ENCODE results near the gene SRXN1.
A peak's percentile ranks its signal among the peaks of the same experiment; 100 is the strongest.
"Not testable (repeated sequence)": the region's sequence is repeated elsewhere in the genome, so short reads cannot be mapped to it uniquely, and the experiment has no call there.

SRXN1 gene

GRCh38 chr20:653110-653589, at the start of gene SRXN1:
TSS of gene SRXN1 (minus strand) at chr20:653200. CDS start at chr20:653185, 15 bp downstream.
- H3K9ac ChIP-seq (ENCODE audit: low read length) = peak within 1 kb of the TSS; percentile 89
- H3K36me3 ChIP-seq (ENCODE audit: control insufficient read depth, insufficient read depth, low read length) = peaks cover 28% of the 10 kb centered on the region
- H3K4me3 ChIP-seq (ENCODE audit: low read depth, low read length) = peak within 1 kb of the TSS; percentile 86
- H3K9me3 ChIP-seq (ENCODE audit: control insufficient read depth, insufficient read depth, low read depth, low read length) = no peaks in the 10 kb centered on the region
- H3K27me3 ChIP-seq (ENCODE audit: control insufficient read depth, insufficient read depth, low read length) = peaks cover 4% of the 10 kb centered on the region; the same call in 1 of the 2 replicates
- peaks cover 38% of the 10 kb centered on the region for H3K4me1 ChIP-seq (ENCODE audit: control insufficient read depth, insufficient read depth, low read length)
- peak within 1 kb of the TSS; percentile 49; the same call in 1 of the 2 replicates for H3K27ac ChIP-seq (ENCODE audit: low read depth, low read length)

GRCh38 chr20:701401-702129, 48.6 kb upstream of the SRXN1 start:
- H3K36me3 ChIP-seq (ENCODE audit: control insufficient read depth, insufficient read depth, low read length) = no peaks in the 10 kb centered on the region
- H3K9ac ChIP-seq (ENCODE audit: low read length) = no peak overlapping the region
- no peaks in the 10 kb centered on the region for H3K27me3 ChIP-seq (ENCODE audit: control insufficient read depth, insufficient read depth, low read length)
- H3K9me3 ChIP-seq (ENCODE audit: control insufficient read depth, insufficient read depth, low read depth, low read length) = no peaks in the 10 kb centered on the region
- H3K4me1 ChIP-seq (ENCODE audit: control insufficient read depth, insufficient read depth, low read length) = peaks cover 13% of the 10 kb centered on the region
- H3K4me3 ChIP-seq (ENCODE audit: low read depth, low read length) = no peak overlapping the region
- no peak overlapping the region for H3K27ac ChIP-seq (ENCODE audit: low read depth, low read length)

DNA sequence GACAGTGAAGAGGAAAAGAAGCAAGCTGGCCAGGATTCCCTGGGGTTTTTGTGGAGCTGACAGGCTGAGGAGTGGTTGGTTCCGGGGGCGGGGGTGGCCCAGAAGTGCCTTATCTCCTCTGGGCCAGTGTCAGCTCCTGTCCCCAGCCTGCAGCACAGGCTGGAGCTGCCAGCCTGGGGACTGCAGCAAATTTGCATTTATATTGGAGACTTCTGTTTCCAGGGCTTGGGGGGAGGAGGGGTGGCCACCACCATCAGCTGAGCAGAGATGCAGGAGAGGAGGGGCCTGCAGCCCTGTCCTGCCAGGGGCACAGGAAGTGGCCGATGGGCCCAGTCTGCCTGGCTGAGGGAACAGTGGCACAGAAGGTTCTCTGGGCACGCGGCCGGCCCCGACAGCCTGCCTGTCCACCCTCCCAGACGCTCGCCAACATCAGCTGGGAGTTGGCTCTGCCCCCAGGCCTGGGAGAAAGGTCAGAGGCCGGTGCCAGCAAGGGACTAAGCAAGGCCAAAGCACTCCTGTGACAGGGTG, 46.9 kb upstream of the SRXN1 start:
- H3K9me3 ChIP-seq (ENCODE audit: control insufficient read depth, insufficient read depth, low read depth, low read length) = no peaks in the 10 kb centered on the region
- no peak overlapping the region for H3K27ac ChIP-seq (ENCODE audit: low read depth, low read length)
- no peaks in the 10 kb centered on the region for H3K27me3 ChIP-seq (ENCODE audit: control insufficient read depth, insufficient read depth, low read length)
- H3K9ac ChIP-seq (ENCODE audit: low read length) = no peak overlapping the region
- no peaks in the 10 kb centered on the region for H3K36me3 ChIP-seq (ENCODE audit: control insufficient read depth, insufficient read depth, low read length)
- H3K4me1 ChIP-seq (ENCODE audit: control insufficient read depth, insufficient read depth, low read length) = peaks cover 13% of the 10 kb centered on the region
- no peak overlapping the region for H3K4me3 ChIP-seq (ENCODE audit: low read depth, low read length)

GRCh38 chr20:699342-699741, 46.3 kb upstream of the SRXN1 start:
- no peaks in the 10 kb centered on the region for H3K27me3 ChIP-seq (ENCODE audit: control insufficient read depth, insufficient read depth, low read length)

GRCh38 chr20:698276-698675, 45.3 kb upstream of the SRXN1 start:
- H3K9ac ChIP-seq (ENCODE audit: low read length) = no peak overlapping the region

More at GRCh38 chr20:699342-699741, 46.3 kb upstream of the SRXN1 start:
- no peaks in the 10 kb centered on the region for H3K36me3 ChIP-seq (ENCODE audit: control insufficient read depth, insufficient read depth, low read length)
- no peak overlapping the region for H3K4me3 ChIP-seq (ENCODE audit: low read depth, low read length)
- no peak overlapping the region for H3K27ac ChIP-seq (ENCODE audit: low read depth, low read length)
- H3K9me3 ChIP-seq (ENCODE audit: control insufficient read depth, insufficient read depth, low read depth, low read length) = no peaks in the 10 kb centered on the region
- no peak overlapping the region for H3K9ac ChIP-seq (ENCODE audit: low read length)
- peaks cover 13% of the 10 kb centered on the region for H3K4me1 ChIP-seq (ENCODE audit: control insufficient read depth, insufficient read depth, low read length)

GRCh38 chr20:697826-698225, 44.8 kb upstream of the SRXN1 start:
- Histone ChIP-seq H3K36me3 (ENCODE audit: control insufficient read depth, insufficient read depth, low read length) (no peaks in the 10 kb centered on the region), H3K27me3 (ENCODE audit: control insufficient read depth, insufficient read depth, low read length) (no peaks in the 10 kb centered on the region), H3K4me3 (ENCODE audit: low read depth, low read length) (no peak overlapping the region), H3K4me1 (ENCODE audit: control insufficient read depth, insufficient read depth, low read length) (peaks cover 13% of the 10 kb centered on the region), H3K9ac (ENCODE audit: low read length) (no peak overlapping the region), H3K27ac (ENCODE audit: low read depth, low read length) (no peak overlapping the region), H3K9me3 (ENCODE audit: control insufficient read depth, insufficient read depth, low read depth, low read length) (no peaks in the 10 kb centered on the region)

More at GRCh38 chr20:698276-698675, 45.3 kb upstream of the SRXN1 start:
- peaks cover 13% of the 10 kb centered on the region for H3K4me1 ChIP-seq (ENCODE audit: control insufficient read depth, insufficient read depth, low read length)
- no peak overlapping the region for H3K4me3 ChIP-seq (ENCODE audit: low read depth, low read length)
- no peak overlapping the region for H3K27ac ChIP-seq (ENCODE audit: low read depth, low read length)
- H3K27me3 ChIP-seq (ENCODE audit: control insufficient read depth, insufficient read depth, low read length) = no peaks in the 10 kb centered on the region
- H3K36me3 ChIP-seq (ENCODE audit: control insufficient read depth, insufficient read depth, low read length) = no peaks in the 10 kb centered on the region
- no peaks in the 10 kb centered on the region for H3K9me3 ChIP-seq (ENCODE audit: control insufficient read depth, insufficient read depth, low read depth, low read length)

- H3K9ac ChIP-seq (ENCODE audit: low read length) = no peak overlapping the region
- H3K4me3 ChIP-seq (ENCODE audit: low read depth, low read length) = no peak overlapping the region
- H3K4me1 ChIP-seq (ENCODE audit: control insufficient read depth, insufficient read depth, low read length) = peaks cover 12% of the 10 kb centered on the region
- no peaks in the 10 kb centered on the region for H3K9me3 ChIP-seq (ENCODE audit: control insufficient read depth, insufficient read depth, low read depth, low read length)
- H3K36me3 ChIP-seq (ENCODE audit: control insufficient read depth, insufficient read depth, low read length) = no peaks in the 10 kb centered on the region
- H3K27me3 ChIP-seq (ENCODE audit: control insufficient read depth, insufficient read depth, low read length) = no peaks in the 10 kb centered on the region
- no peak overlapping the region for H3K27ac ChIP-seq (ENCODE audit: low read depth, low read length)
Measured at GRCh38 chr20:695165-695866, 42.3 kb upstream of the SRXN1 start.

DNA sequence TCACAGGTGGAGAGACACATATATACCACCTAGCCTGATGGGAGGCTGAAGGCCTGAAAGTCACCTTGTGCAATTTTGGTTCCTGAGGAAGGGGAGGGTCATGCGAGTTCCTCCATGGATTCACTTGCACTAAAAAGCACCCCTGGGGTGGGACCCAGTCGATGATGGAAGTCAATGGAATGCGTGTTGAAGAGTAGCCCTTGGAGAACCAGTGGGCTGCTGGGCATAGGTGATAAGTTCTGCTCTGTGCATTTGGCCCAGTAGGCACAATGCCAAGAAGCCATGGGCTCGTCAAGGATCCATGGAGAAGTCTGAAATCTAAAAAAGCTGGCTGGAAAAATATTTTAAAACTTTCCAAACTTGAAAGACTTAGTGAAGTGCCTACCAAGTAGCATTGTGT, 41.5 kb upstream of the SRXN1 start:
- Histone ChIP-seq H3K9me3 (ENCODE audit: control insufficient read depth, insufficient read depth, low read depth, low read length) (no peaks in the 10 kb centered on the region), H3K4me1 (ENCODE audit: control insufficient read depth, insufficient read depth, low read length) (peaks cover 4% of the 10 kb centered on the region), H3K4me3 (ENCODE audit: low read depth, low read length) (no peak overlapping the region), H3K27me3 (ENCODE audit: control insufficient read depth, insufficient read depth, low read length) (no peaks in the 10 kb centered on the region), H3K36me3 (ENCODE audit: control insufficient read depth, insufficient read depth, low read length) (no peaks in the 10 kb centered on the region), H3K27ac (ENCODE audit: low read depth, low read length) (no peak overlapping the region), H3K9ac (ENCODE audit: low read length) (no peak overlapping the region)

GRCh38 chr20:693786-694185, 40.8 kb upstream of the SRXN1 start:
- not testable (repeated sequence) for H3K9ac ChIP-seq (ENCODE audit: low read length); H3K36me3 ChIP-seq (ENCODE audit: control insufficient read depth, insufficient read depth, low read length); H3K9me3 ChIP-seq (ENCODE audit: control insufficient read depth, insufficient read depth, low read depth, low read length); H3K27me3 ChIP-seq (ENCODE audit: control insufficient read depth, insufficient read depth, low read length); H3K4me3 ChIP-seq (ENCODE audit: low read depth, low read length); H3K4me1 ChIP-seq (ENCODE audit: control insufficient read depth, insufficient read depth, low read length); H3K27ac ChIP-seq (ENCODE audit: low read depth, low read length)

- Histone ChIP-seq H3K36me3 (ENCODE audit: control insufficient read depth, insufficient read depth, low read length) (no peaks in the 10 kb centered on the region), H3K4me1 (ENCODE audit: control insufficient read depth, insufficient read depth, low read length) (peaks cover 8% of the 10 kb centered on the region; the same call in 1 of the 2 replicates), H3K9ac (ENCODE audit: low read length) (no peak overlapping the region), H3K9me3 (ENCODE audit: control insufficient read depth, insufficient read depth, low read depth, low read length) (no peaks in the 10 kb centered on the region), H3K27ac (ENCODE audit: low read depth, low read length) (no peak overlapping the region), H3K4me3 (ENCODE audit: low read depth, low read length) (no peak overlapping the region), H3K27me3 (ENCODE audit: control insufficient read depth, insufficient read depth, low read length) (no peaks in the 10 kb centered on the region)
Measured at GRCh38 chr20:692044-692443, 39.0 kb upstream of the SRXN1 start.

DNA sequence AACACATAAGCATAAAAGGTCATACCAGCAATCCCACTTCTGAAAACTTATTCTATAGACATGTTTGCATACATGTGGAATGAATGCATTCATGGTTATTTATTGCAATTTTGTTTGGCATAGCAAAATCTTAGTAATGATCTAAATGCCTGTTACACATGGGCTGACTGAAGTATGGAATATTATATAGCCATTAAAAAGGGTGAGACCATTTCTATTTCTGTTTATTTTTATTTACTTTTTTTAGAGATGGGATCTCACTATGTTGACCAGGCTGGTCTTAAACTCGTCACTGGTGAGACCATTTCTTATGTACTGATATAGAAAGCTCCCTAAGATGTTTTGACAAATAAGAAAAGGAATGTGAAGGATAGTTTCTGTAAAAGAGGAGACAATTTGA, 36.9 kb upstream of the SRXN1 start:
- Histone ChIP-seq H3K9me3 (ENCODE audit: control insufficient read depth, insufficient read depth, low read depth, low read length) (no peaks in the 10 kb centered on the region), H3K27me3 (ENCODE audit: control insufficient read depth, insufficient read depth, low read length) (no peaks in the 10 kb centered on the region), H3K27ac (ENCODE audit: low read depth, low read length) (no peak overlapping the region), H3K4me1 (ENCODE audit: control insufficient read depth, insufficient read depth, low read length) (peaks cover 8% of the 10 kb centered on the region; the same call in 1 of the 2 replicates), H3K9ac (ENCODE audit: low read length) (no peak overlapping the region), H3K4me3 (ENCODE audit: low read depth, low read length) (no peak overlapping the region), H3K36me3 (ENCODE audit: control insufficient read depth, insufficient read depth, low read length) (no peaks in the 10 kb centered on the region)
